Mucosa of stomach (tissue), 1 donor: ENCODE results near the gene TMEM63B.

Source experiments
- H3K27me3 ChIP-seq: one replicate; pipeline ENCODE4 v1.7.0; 2013; ENCODE audit warnings: mild to moderate bottlenecking, low read length; ENCODE audit not compliant: control insufficient read depth, insufficient read depth
- H3K36me3 ChIP-seq: one replicate; pipeline ENCODE4 v1.7.0; 2013; ENCODE audit warnings: low read length; ENCODE audit not compliant: control insufficient read depth, insufficient read depth
- H3K4me1 ChIP-seq: one replicate; pipeline ENCODE4 v1.7.0; 2013; ENCODE audit warnings: mild to moderate bottlenecking, low read length; ENCODE audit not compliant: control insufficient read depth, insufficient read depth
- H3K4me3 ChIP-seq: one replicate; pipeline ENCODE4 v1.7.0; 2013; ENCODE audit warnings: low read length
- H3K9ac ChIP-seq: one replicate; pipeline ENCODE4 v1.7.0; 2013; ENCODE audit warnings: mild to moderate bottlenecking, low read length, moderate library complexity
- H3K9me3 ChIP-seq: one replicate; pipeline ENCODE4 v1.7.0; 2013; ENCODE audit warnings: mild to moderate bottlenecking, low read length, moderate library complexity; ENCODE audit not compliant: control insufficient read depth
- donor health status: Pancreatic carcinoma.

Gene TMEM63B

DNA sequence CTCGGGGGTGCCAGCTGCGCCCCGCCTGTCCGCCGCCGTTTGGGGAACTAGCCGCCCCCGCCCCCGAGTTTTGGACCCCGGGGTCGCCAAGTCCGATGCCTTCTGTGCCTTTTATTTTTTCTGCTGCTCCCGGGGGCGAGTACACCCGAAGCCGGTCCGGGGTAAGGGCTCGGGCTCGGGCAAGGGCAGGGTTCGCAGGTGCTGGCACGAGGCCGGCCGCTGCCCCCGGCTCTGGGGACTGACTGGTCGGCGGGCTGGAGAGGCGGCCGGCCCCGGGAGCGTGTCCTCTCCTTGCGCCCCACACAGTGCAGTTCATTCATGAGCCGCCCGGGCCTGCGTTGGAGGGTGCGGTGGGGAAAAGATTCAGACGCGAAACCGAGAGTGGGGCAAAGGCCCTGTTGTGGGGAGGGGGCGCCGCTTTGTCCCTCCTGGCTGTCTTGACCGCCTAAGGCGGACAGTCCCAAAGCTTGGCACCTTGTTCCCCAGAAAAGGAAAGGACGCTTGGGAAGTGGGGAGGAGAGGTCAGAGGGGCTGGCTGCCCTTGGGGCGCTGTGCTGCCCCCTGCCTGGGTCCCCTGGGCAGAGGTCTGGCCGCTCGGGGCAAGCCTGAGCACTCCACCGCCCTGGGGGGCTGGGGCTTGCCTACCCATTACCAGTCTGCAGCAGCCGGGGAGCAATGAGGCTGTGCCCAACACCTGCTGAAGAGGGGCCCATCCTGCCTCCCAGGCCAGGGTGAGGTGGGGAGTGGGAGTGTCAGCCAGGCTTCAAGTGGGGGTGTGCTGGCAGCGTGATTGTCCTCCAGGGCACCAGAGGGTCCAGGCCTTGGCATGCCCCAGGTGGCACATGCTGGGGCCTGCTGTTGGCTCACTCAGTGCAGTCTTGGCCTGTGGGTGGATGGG, 915 bp downstream of the TMEM63B start:
- Histone ChIP-seq H3K9ac (peak overlapping the region; percentile 84), H3K36me3 (no peaks in the 10 kb centered on the region), H3K4me1 (peaks cover 49% of the 10 kb centered on the region), H3K27me3 (no peaks in the 10 kb centered on the region), H3K4me3 (peak overlapping the region; percentile 48), H3K9me3 (no peaks in the 10 kb centered on the region)

DNA sequence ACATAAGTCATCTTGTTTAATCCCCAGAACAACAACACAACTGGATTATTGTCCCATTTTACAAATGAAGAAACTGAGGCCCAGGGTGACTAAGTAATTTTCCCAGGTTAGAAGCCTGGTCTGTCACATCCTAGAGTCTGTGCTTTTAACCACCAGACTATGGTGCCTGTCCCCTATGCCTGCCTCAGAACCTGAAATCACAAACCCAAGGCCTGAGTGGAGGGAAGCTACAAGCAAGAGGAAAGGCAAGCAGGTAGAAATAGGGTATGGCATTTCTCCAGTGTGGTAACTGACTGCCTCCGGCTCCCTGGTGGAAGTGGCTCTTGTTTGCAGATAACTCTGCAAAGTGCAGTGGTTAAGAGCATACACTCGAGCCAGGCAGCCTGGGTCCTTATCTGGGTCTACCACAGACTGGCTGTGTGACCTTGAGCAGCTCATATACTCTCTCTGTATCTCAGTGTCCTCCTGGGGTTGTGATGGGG, 2.5 kb downstream of the TMEM63B start:
- H3K9ac ChIP-seq, result no peak overlapping the region
- H3K4me1 ChIP-seq, result peaks cover 46% of the 10 kb centered on the region
- no peaks in the 10 kb centered on the region for H3K9me3 ChIP-seq
- no peaks in the 10 kb centered on the region for H3K36me3 ChIP-seq
- no peak overlapping the region for H3K4me3 ChIP-seq
- H3K27me3 ChIP-seq, result no peaks in the 10 kb centered on the region

GRCh38 chr6:44131892-44132291, 4.5 kb downstream of the TMEM63B start:
- no peaks in the 10 kb centered on the region for H3K9me3 ChIP-seq
- H3K27me3 ChIP-seq, result no peaks in the 10 kb centered on the region
- no peak overlapping the region for H3K9ac ChIP-seq

GRCh38 chr6:44132476-44132875, 5.1 kb downstream of the TMEM63B start:
- Histone ChIP-seq H3K9ac (peak overlapping the region; percentile 28), H3K4me1 (peaks cover 41% of the 10 kb centered on the region), H3K36me3 (peaks cover 9% of the 10 kb centered on the region), H3K27me3 (no peaks in the 10 kb centered on the region), H3K4me3 (no peak overlapping the region), H3K9me3 (no peaks in the 10 kb centered on the region)

More at GRCh38 chr6:44131892-44132291, 4.5 kb downstream of the TMEM63B start:
- Histone ChIP-seq H3K4me1 (peaks cover 41% of the 10 kb centered on the region), H3K36me3 (peaks cover 4% of the 10 kb centered on the region), H3K4me3 (no peak overlapping the region)

- Histone ChIP-seq H3K4me1 (peaks cover 41% of the 10 kb centered on the region), H3K9me3 (no peaks in the 10 kb centered on the region), H3K27me3 (no peaks in the 10 kb centered on the region), H3K4me3 (peak overlapping the region; percentile 10), H3K9ac (peak overlapping the region; percentile 45), H3K36me3 (peaks cover 9% of the 10 kb centered on the region)
Measured at GRCh38 chr6:44133003-44133931, 5.9 kb downstream of the TMEM63B start.

DNA sequence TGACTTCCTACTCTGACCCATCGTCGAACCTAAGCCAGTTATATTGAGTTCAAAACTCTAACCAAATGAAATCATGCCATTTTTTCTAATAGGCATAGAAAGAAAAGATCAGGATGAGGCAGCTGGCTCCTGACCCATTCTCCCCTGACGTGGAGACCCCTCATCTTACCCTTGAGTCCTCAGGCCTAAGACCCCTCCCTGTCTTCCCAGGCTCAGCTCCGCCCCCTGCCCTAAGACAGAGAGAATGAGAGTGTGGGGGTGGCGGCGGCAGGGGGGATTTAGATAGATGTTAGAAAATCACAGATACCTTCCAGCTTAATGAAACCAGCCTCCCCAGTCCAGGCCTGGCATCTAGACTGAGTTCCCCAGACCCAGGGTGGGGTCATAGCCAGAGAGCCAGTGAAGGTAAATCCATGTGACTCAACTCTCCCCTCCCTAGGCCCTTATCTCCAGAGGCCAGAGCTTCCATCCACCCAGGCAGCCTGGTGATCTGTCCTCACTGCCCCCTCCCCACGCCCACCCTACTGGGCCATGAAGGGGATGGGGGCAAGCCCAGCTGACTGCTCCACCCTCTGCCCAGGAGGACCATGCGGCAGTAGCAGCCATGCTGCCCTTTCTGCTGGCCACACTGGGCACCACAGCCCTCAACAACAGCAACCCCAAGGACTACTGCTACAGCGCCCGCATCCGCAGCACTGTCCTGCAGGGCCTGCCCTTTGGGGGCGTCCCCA, 6.8 kb downstream of the TMEM63B start:
- Histone ChIP-seq H3K4me1 (peaks cover 33% of the 10 kb centered on the region), H3K9me3 (no peaks in the 10 kb centered on the region), H3K27me3 (no peaks in the 10 kb centered on the region), H3K9ac (no peak overlapping the region), H3K36me3 (peaks cover 9% of the 10 kb centered on the region), H3K4me3 (no peak overlapping the region)

DNA sequence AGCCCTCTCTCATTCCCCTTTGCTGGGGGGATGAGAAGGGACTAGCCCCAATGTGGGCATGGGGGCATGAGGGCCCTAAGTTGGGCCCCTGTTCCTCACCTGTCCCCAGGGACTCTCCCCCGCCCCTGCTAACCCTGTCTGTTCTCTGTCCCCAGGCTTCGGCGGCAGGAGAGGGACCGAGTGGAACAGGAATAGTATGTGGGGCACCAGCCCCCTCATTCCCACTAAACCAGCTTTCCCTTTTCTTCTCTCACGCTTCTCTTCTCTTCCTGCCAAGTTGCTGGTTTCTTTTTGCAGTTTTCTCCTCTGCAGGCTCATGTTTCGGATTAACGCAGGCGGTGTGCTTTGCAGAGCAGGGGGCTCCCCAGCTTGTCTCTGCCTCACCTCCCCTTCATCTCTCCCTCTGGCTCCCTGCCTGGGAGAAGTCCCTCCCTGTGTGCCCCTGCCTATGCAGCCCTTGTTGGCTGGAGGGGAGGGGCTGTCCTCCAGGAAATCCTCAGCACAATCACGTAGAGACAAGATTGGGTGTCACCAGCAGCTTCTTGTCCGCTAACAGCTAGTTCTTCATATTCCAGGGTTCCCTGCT, 7.9 kb downstream of the TMEM63B start:
- H3K4me3 ChIP-seq, result no peak overlapping the region

DNA sequence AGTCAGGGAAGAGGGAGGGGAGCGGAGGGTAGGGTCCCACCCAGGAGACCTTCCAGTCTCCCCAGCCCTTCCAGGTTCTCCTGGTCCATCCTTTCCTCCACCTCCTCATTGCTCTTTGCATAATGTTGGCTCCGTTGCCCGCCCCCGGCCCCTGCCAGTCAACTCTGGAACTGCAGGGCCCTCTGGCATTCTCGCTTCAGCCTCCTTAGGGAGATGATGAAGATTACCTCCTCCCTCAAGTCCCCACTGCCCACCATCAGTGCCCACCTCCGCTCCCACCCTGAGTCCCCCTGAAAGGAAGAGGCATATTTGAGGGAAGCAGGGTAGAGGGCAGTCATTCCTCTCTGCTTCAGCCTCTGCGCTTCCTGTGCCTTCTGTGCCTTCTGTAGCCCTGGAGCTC, 8.5 kb downstream of the TMEM63B start:
- peaks cover 19% of the 10 kb centered on the region for H3K36me3 ChIP-seq
- H3K9me3 ChIP-seq, result no peaks in the 10 kb centered on the region
- no peaks in the 10 kb centered on the region for H3K27me3 ChIP-seq
- H3K4me1 ChIP-seq, result peaks cover 33% of the 10 kb centered on the region
- no peak overlapping the region for H3K4me3 ChIP-seq
- no peak overlapping the region for H3K9ac ChIP-seq

More for the DNA sequence above, 7.9 kb downstream of the TMEM63B start:
- Histone ChIP-seq H3K4me1 (peaks cover 33% of the 10 kb centered on the region), H3K9ac (no peak overlapping the region), H3K27me3 (no peaks in the 10 kb centered on the region), H3K36me3 (peaks cover 16% of the 10 kb centered on the region), H3K9me3 (no peaks in the 10 kb centered on the region)

GRCh38 chr6:44138717-44139350, 11.5 kb downstream of the TMEM63B start:
- H3K36me3 ChIP-seq, result peaks cover 26% of the 10 kb centered on the region
- H3K27me3 ChIP-seq, result no peaks in the 10 kb centered on the region
- H3K9ac ChIP-seq, result no peak overlapping the region
- H3K4me3 ChIP-seq, result no peak overlapping the region
- H3K9me3 ChIP-seq, result no peaks in the 10 kb centered on the region
- H3K4me1 ChIP-seq, result peaks cover 8% of the 10 kb centered on the region

DNA sequence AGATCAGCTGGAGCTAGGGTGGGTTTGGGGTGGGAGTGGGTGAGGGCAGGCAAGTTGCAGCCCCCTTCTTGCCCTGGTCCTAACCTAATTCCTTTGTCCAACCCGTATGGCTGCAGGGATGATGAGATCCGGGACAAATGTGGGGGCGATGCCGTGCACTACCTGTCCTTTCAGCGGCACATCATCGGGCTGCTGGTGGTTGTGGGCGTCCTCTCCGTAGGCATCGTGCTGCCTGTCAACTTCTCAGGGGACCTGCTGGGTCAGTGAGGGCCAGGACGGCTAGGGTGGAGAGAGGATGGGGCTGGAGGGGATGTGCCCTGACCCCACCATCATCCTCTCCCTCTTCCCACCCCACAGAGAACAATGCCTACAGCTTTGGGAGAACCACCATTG, 12.0 kb downstream of the TMEM63B start:
- Histone ChIP-seq H3K4me1 (peaks cover 3% of the 10 kb centered on the region), H3K9ac (no peak overlapping the region), H3K9me3 (no peaks in the 10 kb centered on the region), H3K4me3 (no peak overlapping the region), H3K36me3 (peaks cover 30% of the 10 kb centered on the region), H3K27me3 (no peaks in the 10 kb centered on the region)

GRCh38 chr6:44142835-44143234, 15.5 kb downstream of the TMEM63B start:
- no peaks in the 10 kb centered on the region for H3K27me3 ChIP-seq
- no peak overlapping the region for H3K4me3 ChIP-seq
- H3K9ac ChIP-seq, result no peak overlapping the region
- H3K4me1 ChIP-seq, result no peaks in the 10 kb centered on the region
- H3K36me3 ChIP-seq, result peaks cover 21% of the 10 kb centered on the region
- no peaks in the 10 kb centered on the region for H3K9me3 ChIP-seq
